ENCODE measurements around the gene FCRLA.

FCRLA gene

GRCh38 chr1:161731981-161732718 is 25.1 kb downstream of the FCRLA start:
- Histone ChIP-seq H3K9me3 (ENCODE audit: control insufficient read depth, low read length) (no peaks in the 10 kb centered on the region), H3K9ac (no peak overlapping the region), H3K4me2 (ENCODE audit: low read length) (no peak overlapping the region), H3K27me3 (ENCODE audit: control insufficient read depth, insufficient read depth, low read length) (no peaks in the 10 kb centered on the region), H3K27ac (no peak overlapping the region), H3K4me3 (ENCODE audit: low read depth, low read length) (no peak overlapping the region), H3K36me3 (ENCODE audit: control insufficient read depth, insufficient read depth, low read length) (no peaks in the 10 kb centered on the region), H2AFZ (no peak overlapping the region), H3K4me1 (no peaks in the 10 kb centered on the region), H3K79me2 (no peaks in the 10 kb centered on the region)
- TF ChIP-seq, protein P1, sequence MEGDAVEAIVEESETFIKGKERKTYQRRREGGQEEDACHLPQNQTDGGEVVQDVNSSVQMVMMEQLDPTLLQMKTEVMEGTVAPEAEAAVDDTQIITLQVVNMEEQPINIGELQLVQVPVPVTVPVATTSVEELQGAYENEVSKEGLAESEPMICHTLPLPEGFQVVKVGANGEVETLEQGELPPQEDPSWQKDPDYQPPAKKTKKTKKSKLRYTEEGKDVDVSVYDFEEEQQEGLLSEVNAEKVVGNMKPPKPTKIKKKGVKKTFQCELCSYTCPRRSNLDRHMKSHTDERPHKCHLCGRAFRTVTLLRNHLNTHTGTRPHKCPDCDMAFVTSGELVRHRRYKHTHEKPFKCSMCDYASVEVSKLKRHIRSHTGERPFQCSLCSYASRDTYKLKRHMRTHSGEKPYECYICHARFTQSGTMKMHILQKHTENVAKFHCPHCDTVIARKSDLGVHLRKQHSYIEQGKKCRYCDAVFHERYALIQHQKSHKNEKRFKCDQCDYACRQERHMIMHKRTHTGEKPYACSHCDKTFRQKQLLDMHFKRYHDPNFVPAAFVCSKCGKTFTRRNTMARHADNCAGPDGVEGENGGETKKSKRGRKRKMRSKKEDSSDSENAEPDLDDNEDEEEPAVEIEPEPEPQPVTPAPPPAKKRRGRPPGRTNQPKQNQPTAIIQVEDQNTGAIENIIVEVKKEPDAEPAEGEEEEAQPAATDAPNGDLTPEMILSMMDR (IDR thresholded peaks at IDR 0.05) = no peak

DNA sequence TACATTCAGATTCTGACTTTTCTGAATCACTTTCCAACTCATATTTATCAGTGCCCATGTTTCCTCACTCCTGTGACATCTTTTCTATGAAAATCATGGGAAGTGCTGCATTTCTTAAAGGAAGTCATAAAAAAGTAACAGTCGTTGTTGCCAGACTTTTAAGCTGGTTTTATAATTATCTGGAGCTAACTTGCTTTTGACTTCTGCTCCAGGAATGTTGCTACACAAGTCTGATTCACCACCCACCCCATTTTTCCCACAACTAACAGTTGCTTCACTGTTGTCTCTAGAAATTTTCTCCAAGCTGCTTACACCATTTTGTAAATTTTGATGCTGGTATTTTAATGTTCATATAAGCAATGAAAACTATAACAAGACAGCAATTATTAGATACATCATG is 26.5 kb downstream of the FCRLA start:
- TF ChIP-seq, protein P1 (IDR thresholded peaks at IDR 0.05) = no peak
- no peak overlapping the region for H3K4me3 ChIP-seq (ENCODE audit: low read depth, low read length)
- no peak overlapping the region for H3K4me2 ChIP-seq (ENCODE audit: low read length)

DNA sequence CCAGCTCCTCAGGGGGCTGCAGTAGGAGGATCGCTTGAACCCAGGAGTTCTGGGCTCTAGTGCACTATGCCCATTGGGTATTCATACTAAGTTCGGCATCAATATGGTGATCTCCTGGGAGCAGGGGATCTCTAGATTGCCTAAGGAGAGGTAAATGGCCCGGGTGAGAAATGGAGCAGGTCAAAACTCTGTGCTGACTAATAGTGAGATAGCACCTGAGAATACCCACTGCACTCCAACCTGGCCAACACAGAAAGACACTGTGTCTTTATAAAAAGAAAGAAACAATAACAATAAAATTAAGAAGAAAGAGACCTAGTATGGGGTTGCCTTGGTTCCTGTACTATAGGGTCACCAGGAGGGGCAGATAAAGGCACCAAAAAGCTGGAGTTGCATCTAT is 28.8 kb downstream of the FCRLA start:
- no peaks in the 10 kb centered on the region for H3K4me1 ChIP-seq
- no peak overlapping the region for H3K4me2 ChIP-seq (ENCODE audit: low read length)
- no peak overlapping the region for H3K4me3 ChIP-seq (ENCODE audit: low read depth, low read length)
- H3K27me3 ChIP-seq (ENCODE audit: control insufficient read depth, insufficient read depth, low read length) = no peaks in the 10 kb centered on the region
- H3K9ac ChIP-seq = no peak overlapping the region
- TF ChIP-seq, protein P1 (IDR thresholded peaks at IDR 0.05) = no peak
- H3K9me3 ChIP-seq (ENCODE audit: control insufficient read depth, low read length) = no peaks in the 10 kb centered on the region
- no peak overlapping the region for H2AFZ ChIP-seq
- H3K27ac ChIP-seq = no peak overlapping the region
- no peaks in the 10 kb centered on the region for H3K79me2 ChIP-seq
- no peaks in the 10 kb centered on the region for H3K36me3 ChIP-seq (ENCODE audit: control insufficient read depth, insufficient read depth, low read length)

More for the DNA sequence above, 26.5 kb downstream of the FCRLA start:
- Histone ChIP-seq H3K79me2 (no peaks in the 10 kb centered on the region), H3K9ac (no peak overlapping the region), H2AFZ (no peak overlapping the region), H3K4me1 (no peaks in the 10 kb centered on the region), H3K27me3 (ENCODE audit: control insufficient read depth, insufficient read depth, low read length) (no peaks in the 10 kb centered on the region), H3K9me3 (ENCODE audit: control insufficient read depth, low read length) (no peaks in the 10 kb centered on the region), H3K27ac (no peak overlapping the region), H3K36me3 (ENCODE audit: control insufficient read depth, insufficient read depth, low read length) (no peaks in the 10 kb centered on the region)

GRCh38 chr1:161736335-161736969 is 29.4 kb downstream of the FCRLA start:
- Histone ChIP-seq H3K4me1 (no peaks in the 10 kb centered on the region), H3K27ac (no peak overlapping the region), H3K36me3 (ENCODE audit: control insufficient read depth, insufficient read depth, low read length) (no peaks in the 10 kb centered on the region), H3K9ac (no peak overlapping the region), H3K9me3 (ENCODE audit: control insufficient read depth, low read length) (no peaks in the 10 kb centered on the region), H3K4me2 (ENCODE audit: low read length) (no peak overlapping the region), H3K79me2 (no peaks in the 10 kb centered on the region), H3K27me3 (ENCODE audit: control insufficient read depth, insufficient read depth, low read length) (no peaks in the 10 kb centered on the region), H3K4me3 (ENCODE audit: low read depth, low read length) (no peak overlapping the region), H2AFZ (no peak overlapping the region)
- TF ChIP-seq, protein P1 (IDR thresholded peaks at IDR 0.05) = no peak
